Astrocyte of the cerebellum (primary cell): ENCODE results near the gene ASTN2.

ENCODE experiments used
- DNase-seq: peaks from one replicate; pipeline ENCODE4 v3.0.0-alpha.2; 2011; ENCODE audit warnings: low read depth
- H3K4me3 ChIP-seq: 2 replicates; pipeline ENCODE4 v1.5.1; 2011; ENCODE audit warnings: mild to moderate bottlenecking, low read depth, low read length, moderate library complexity
- CTCF ChIP-seq: IDR thresholded peaks from 2 replicates; pipeline ENCODE4 v1.5.1; 2012; ENCODE audit warnings: low read length, low read depth, moderate library complexity, mild to moderate bottlenecking; ENCODE audit errors: missing control alignments
- in situ Hi-C: cut with HindIII; loops from 2 replicates; pipeline ENCODE4 v1.10.0; 2017; ENCODE audit warnings: low sequenced_read_pairs

Gene ASTN2

GRCh38 chr9:116656501-116656971 lies 758.3 kb downstream of the ASTN2 start:
- no peak for TF ChIP-seq CTCF
- no peak overlapping the region for H3K4me3 ChIP-seq
- DNase-seq = no peak
- in situ Hi-C loops = loop anchor here (25.0 kb wide), 1 partner anchor 1069 kb away; no protein-coding TSS in a partner anchor

- DNase-seq = no peak
- in situ Hi-C loops = loop anchor here (25.0 kb wide), 1 partner anchor 1067 kb away; no protein-coding TSS in a partner anchor
- TF ChIP-seq CTCF = no peak
- no peak overlapping the region for H3K4me3 ChIP-seq
Measured at GRCh38 chr9:116654059-116654355, 760.9 kb downstream of the ASTN2 start.

- H3K4me3 ChIP-seq = no peak overlapping the region
- in situ Hi-C loops = loop anchor here (25.0 kb wide), 1 partner anchor 1066 kb away; no protein-coding TSS in a partner anchor
- TF ChIP-seq CTCF = no peak
- DNase-seq = no peak
Measured at GRCh38 chr9:116653348-116654058, 761.4 kb downstream of the ASTN2 start.

GRCh38 chr9:116647515-116647809 lies 767.4 kb downstream of the ASTN2 start:
- no peak overlapping the region for H3K4me3 ChIP-seq
- TF ChIP-seq CTCF = no peak
- in situ Hi-C loops = no loop called here
- no peak for DNase-seq

GRCh38 chr9:116646661-116647514 lies 768.0 kb downstream of the ASTN2 start:
- peak; percentile 39 for DNase-seq
- TF ChIP-seq CTCF = peak; percentile 77
- H3K4me3 ChIP-seq = no peak overlapping the region
- in situ Hi-C loops = no loop called here

- no peak overlapping the region for H3K4me3 ChIP-seq
- peak; percentile 69 for DNase-seq
- TF ChIP-seq CTCF = no peak
- in situ Hi-C loops = loop anchor here (5.0 kb wide), 1 partner anchor 37 kb away; no protein-coding TSS in a partner anchor
Measured at GRCh38 chr9:116644091-116644688, 770.7 kb downstream of the ASTN2 start.
